H1 (cell line): ENCODE measurements around the gene FAM9C. TPM values are rescaled to one million over a fixed set of nuclear protein-coding genes. Genes with fewer than 3 reads are reported as not detected.

Source experiments
- CTCF ChIA-PET: fragments of 300-600 bp; sonication (Branson Sonifier 250); formaldehyde crosslinking; loops from one replicate; lab custom pipeline; 2021; ENCODE audit not compliant: partially characterized antibody; lab: Charles Lee
- POLR2A ChIA-PET: fragments of 300-600 bp; sonication (Branson Sonifier 250); formaldehyde crosslinking; loops from one replicate; lab custom pipeline; 2021; ENCODE audit warnings: inconsistent platforms; ENCODE audit not compliant: partially characterized antibody; lab: Charles Lee
- DNase-seq, 2 experiments: peaks; one replicate each; pipeline versions ENCODE4 v3.0.0 to v3.0.0-alpha.2; 2010 to 2022; ENCODE audit warnings: low spot score in 2 of 2, low read depth in 1 of 2, mixed read lengths in 1 of 2
- FAIRE-seq: peaks from 2 replicates; lab custom pipeline; 2011; peaks lifted over from hg19 to GRCh38; lab: Jason Lieb, UNC
- H2AFZ ChIP-seq: 2 replicates; pipeline ENCODE4 v1.8.1; 2012; ENCODE audit warnings: low read length, inconsistent platforms
- H2AK5ac ChIP-seq: 2 replicates; pipeline ENCODE4 v1.6.1; 2013; ENCODE audit warnings: low read depth, low read length
- H2BK120ac ChIP-seq: replicated peaks from 2 replicates; pipeline ENCODE3; 2013; ENCODE audit warnings: low read depth, low read length, inconsistent platforms
- H2BK12ac ChIP-seq: 2 replicates; pipeline ENCODE4 v1.6.1; 2013; ENCODE audit warnings: low read depth, low read length
- H2BK15ac ChIP-seq: 2 replicates; pipeline ENCODE4 v1.6.1; 2013; ENCODE audit warnings: low read length
- H2BK20ac ChIP-seq: 2 replicates; pipeline ENCODE4 v1.6.1; 2013; ENCODE audit warnings: low read length
- H2BK5ac ChIP-seq: 2 replicates; pipeline ENCODE4 v1.6.1; 2013; ENCODE audit warnings: low read depth, low read length
- H3K14ac ChIP-seq: 2 replicates; pipeline ENCODE4 v1.6.1; 2013; ENCODE audit warnings: inconsistent platforms; ENCODE audit not compliant: insufficient read length
- H3K18ac ChIP-seq: 2 replicates; pipeline ENCODE4 v1.6.1; 2013; ENCODE audit warnings: low read length; ENCODE audit errors: extremely low read depth
- H3K23ac ChIP-seq: 2 replicates; pipeline ENCODE4 v1.6.1; 2013; ENCODE audit warnings: inconsistent platforms; ENCODE audit not compliant: insufficient read length
- H3K23me2 ChIP-seq: 2 replicates; pipeline ENCODE4 v1.6.1; 2013; ENCODE audit warnings: low read depth, low read length
- H3K27ac ChIP-seq: 2 replicates; pipeline ENCODE4 v1.6.1; 2011; ENCODE audit warnings: low read depth, low read length, inconsistent platforms
- H3K27me3 ChIP-seq, 4 experiments: replicated peaks in 1 of 4; 1 replicate in 1 of 4; 2 replicates in 3 of 4; pipeline versions ENCODE4 v1.6.1 to v1.8.1; 2011 to 2013; ENCODE audit warnings: low read length in 3 of 4, mild to moderate bottlenecking in 3 of 4, inconsistent platforms in 2 of 4, mixed read lengths in 2 of 4, moderate library complexity in 1 of 4; ENCODE audit not compliant: control insufficient read depth in 3 of 4, insufficient read depth in 3 of 4; ENCODE audit errors: extremely low read depth in 1 of 4
- H3K36me3 ChIP-seq, 4 experiments: 2 replicates each; pipeline versions ENCODE4 v1.6.1 to v1.8.1; 2011 to 2013; ENCODE audit warnings: mild to moderate bottlenecking in 4 of 4, low read length in 3 of 4, moderate library complexity in 2 of 4, control low read depth in 1 of 4, inconsistent platforms in 1 of 4; ENCODE audit not compliant: insufficient read depth in 4 of 4, control insufficient read depth in 2 of 4
- H3K4ac ChIP-seq: replicated peaks from 2 replicates; pipeline ENCODE3; 2013; ENCODE audit warnings: low read length, low read depth, mixed read lengths, inconsistent platforms; ENCODE audit not compliant: insufficient read length
- H3K4me1 ChIP-seq, 4 experiments: replicated peaks in 1 of 4; 1 replicate in 1 of 4; 2 replicates in 3 of 4; pipeline versions ENCODE4 v1.6.1 to v1.8.1; 2011 to 2013; ENCODE audit warnings: low read length in 3 of 4, inconsistent platforms in 2 of 4, mixed read lengths in 1 of 4; ENCODE audit not compliant: insufficient read depth in 4 of 4, control insufficient read depth in 3 of 4
- H3K4me2 ChIP-seq, 2 experiments: 2 replicates each; pipeline versions ENCODE4 v1.6.1 to v1.8.1; 2011 to 2013; ENCODE audit warnings: low read depth in 2 of 2, low read length in 2 of 2, control low read depth in 1 of 2, inconsistent platforms in 1 of 2, mild to moderate bottlenecking in 1 of 2; ENCODE audit not compliant: insufficient read depth in 1 of 2
- H3K4me3 ChIP-seq, 4 experiments: fragments of 200-600, 300-600 bp in 1 of 4; sonication (generic), shearing (Covaris generic), sonication (Bioruptor Twin) in 1 of 4; 2 replicates each; pipeline versions ENCODE4 v1.5.1 to v1.8.1; 2011 to 2016; ENCODE audit warnings: low read length in 4 of 4, low read depth in 3 of 4, control low read depth in 2 of 4, inconsistent platforms in 2 of 4, mild to moderate bottlenecking in 2 of 4, mixed read lengths in 1 of 4, moderate library complexity in 1 of 4; ENCODE audit not compliant: insufficient read depth in 2 of 4; ENCODE audit errors: extremely low read depth in 1 of 4
- H3K56ac ChIP-seq: replicated peaks from 2 replicates; pipeline ENCODE3; 2013; ENCODE audit warnings: low read depth, mild to moderate bottlenecking, mixed read lengths, low read length, inconsistent platforms; ENCODE audit not compliant: insufficient read length
- H3K79me1 ChIP-seq: 2 replicates; pipeline ENCODE4 v1.6.1; 2013; ENCODE audit warnings: low read depth, low read length, control low read depth
- H3K79me2 ChIP-seq, 2 experiments: 2 replicates each; pipeline versions ENCODE4 v1.6.1 to v1.8.1; 2012 to 2013; ENCODE audit warnings: low read length in 2 of 2, mild to moderate bottlenecking in 2 of 2, inconsistent platforms in 1 of 2; ENCODE audit not compliant: insufficient read depth in 2 of 2, control insufficient read depth in 1 of 2
- H3K9ac ChIP-seq, 4 experiments: replicated peaks in 1 of 4; 1 replicate in 1 of 4; 2 replicates in 3 of 4; pipeline versions ENCODE4 v1.6.1 to v1.8.1; 2011 to 2013; ENCODE audit warnings: low read depth in 3 of 4, low read length in 3 of 4, control low read depth in 2 of 4, mild to moderate bottlenecking in 2 of 4, moderate library complexity in 2 of 4, inconsistent platforms in 1 of 4; ENCODE audit errors: extremely low read depth in 1 of 4
- H3K9me3 ChIP-seq, 2 experiments: 2 replicates each; pipeline versions ENCODE4 v1.6.1 to v1.8.1; 2012 to 2013; ENCODE audit warnings: mild to moderate bottlenecking in 2 of 2, moderate library complexity in 2 of 2, control low read depth in 1 of 2, inconsistent platforms in 1 of 2, low read depth in 1 of 2, low read length in 1 of 2, mixed read lengths in 1 of 2; ENCODE audit not compliant: insufficient read depth in 2 of 2
- H4K20me1 ChIP-seq, 2 experiments: replicated peaks in 1 of 2; 2 replicates each; pipeline versions ENCODE3 to v1.8.1; 2011 to 2013; ENCODE audit warnings: inconsistent platforms in 2 of 2, low read length in 2 of 2, mild to moderate bottlenecking in 1 of 2; ENCODE audit not compliant: insufficient read depth in 2 of 2, control insufficient read depth in 1 of 2
- H4K5ac ChIP-seq: 2 replicates; pipeline ENCODE4 v1.6.1; 2013; ENCODE audit warnings: low read length, low read depth, mixed read lengths, inconsistent platforms; ENCODE audit not compliant: insufficient read length
- H4K8ac ChIP-seq: 2 replicates; pipeline ENCODE4 v1.8.0; 2013; ENCODE audit warnings: mild to moderate bottlenecking, moderate library complexity, low read length, inconsistent platforms; ENCODE audit not compliant: insufficient read depth; ENCODE audit errors: extremely low read depth
- H4K91ac ChIP-seq: replicated peaks from 2 replicates; pipeline ENCODE3; 2013; ENCODE audit warnings: low read length, mixed read lengths, inconsistent platforms; ENCODE audit not compliant: insufficient read length
- CREB1 ChIP-seq: IDR thresholded peaks from 2 replicates; pipeline ENCODE4 v1.6.1; 2012; ENCODE audit warnings: inconsistent platforms
- EZH2 ChIP-seq: fragments of 200-600 bp; sonication (generic); IDR thresholded peaks from 2 replicates; pipeline ENCODE4 v1.7.1; 2012; ENCODE audit warnings: low read depth, mild to moderate bottlenecking, moderate library complexity, low read length, inconsistent platforms; ENCODE audit not compliant: severe bottlenecking
- NANOG ChIP-seq: IDR thresholded peaks from 2 replicates; pipeline ENCODE4 v1.6.1; 2011; ENCODE audit warnings: low read length, low read depth, mild to moderate bottlenecking, inconsistent platforms; ENCODE audit not compliant: insufficient read depth, poor library complexity, severe bottlenecking
- WGBS, 2 experiments: shearing (Covaris generic) in 1 of 2; methylation state at CpG; one replicate each; pipeline versions ENCODE4 v1.1.6 to v1.1.7; 2013 to 2015; ENCODE audit warnings: low lambda C conversion rate in 2 of 2, mixed read lengths in 2 of 2, inconsistent platforms in 1 of 2, low coverage in 1 of 2, missing lambda C conversion rate in 1 of 2; ENCODE audit not compliant: insufficient replicate concordance in 2 of 2, insufficient coverage in 1 of 2, insufficient read length in 1 of 2; ENCODE audit errors: extremely low coverage in 1 of 2, missing lambda C conversion rate in 1 of 2; 5-methylcytosine and 5-hydroxymethylcytosine counted together
- polyA plus RNA-seq, 7 experiments: library from polyadenylated mRNA; depleted of rRNA in 3 of 7; stranded (reverse) in 5 of 7; unstranded in 2 of 7; fragments of >200 nt in 5 of 7; fragments of 200-250 nt in 2 of 7; gene quantifications; 1 replicate in 5 of 7; 2 replicates in 1 of 7; 4 replicates in 1 of 7; pipeline versions ENCODE4 v1.2.1 to v1.2.3, GENCODE V29; 2011 to 2013; ENCODE audit warnings: missing spikeins in 2 of 7, mixed read lengths in 2 of 7
- total RNA-seq: library from RNA; stranded (reverse); fragmentation: NEBNext Ultra II Directional; extraction: Animal tissue kit (Norgen Biotek cat#: 25700); gene quantifications from 2 replicates; pipeline ENCODE4 v1.2.1, GENCODE V29; 2021

Gene FAM9C
- total and polyA plus RNA-seq, 2 of the 8 experiments (the other 6 are each of a cell fraction or from before 2014, with no cell fraction given) = not detected

GRCh38 chrX:13068651-13069050 is 24.2 kb upstream of the FAM9C start:
- Histone ChIP-seq H3K27ac (no peak overlapping the region), H3K4me2 (no peak overlapping the region), H3K9me3 (no peaks in the 10 kb centered on the region), H2BK20ac (no peak overlapping the region), H2BK15ac (no peak overlapping the region), H4K5ac (no peak overlapping the region), H3K79me2 (no peaks in the 10 kb centered on the region), H3K18ac (no peak overlapping the region), H2BK5ac (no peak overlapping the region), H2AFZ (no peak overlapping the region), H2BK12ac (no peak overlapping the region), H3K79me1 (no peaks in the 10 kb centered on the region), H3K23me2 (no peaks in the 10 kb centered on the region), H3K4ac (no peak overlapping the region), H4K8ac (no peak overlapping the region), H3K23ac (no peak overlapping the region), H3K36me3 (no peaks in the 10 kb centered on the region), H2BK120ac (no peak overlapping the region), H3K4me1 (no peaks in the 10 kb centered on the region), H3K56ac (no peak overlapping the region), H3K4me3 (no peak overlapping the region), H3K27me3 (no peaks in the 10 kb centered on the region), H4K91ac (no peak overlapping the region), H3K14ac (no peak overlapping the region), H2AK5ac (no peak overlapping the region), H3K9ac (no peak overlapping the region), H4K20me1 (no peaks in the 10 kb centered on the region)
- ChIA-PET CTCF (no interaction called here), POLR2A (no interaction called here)
- FAIRE-seq = no peak
- WGBS, 2 experiments = 75% methylated on average over 1 of the region's 1 CpG; no CpG with 5 or more reads in 1 of the 2 experiments
- no peak for DNase-seq
- TF ChIP-seq EZH2 = no peak
- TF ChIP-seq NANOG = no peak
- TF ChIP-seq CREB1 = no peak
